ENCODE results near the gene PLA2G2C. TPM values are rescaled to one million over a fixed set of nuclear protein-coding genes. Genes with fewer than 3 reads are reported as not detected.

Gene PLA2G2C
- total RNA-seq, 1 donor from 2014 or later, result not detected

Other genes with a start within 250 kb of the PLA2G2C start
- gene PLA2G2A, start 206.9 kb downstream of the PLA2G2C start, total RNA-seq, result not detected in 2 replicates
- 0.07 and 0.18 TPM in 2 replicates for gene PLA2G5, start 116.3 kb downstream of the PLA2G2C start, total RNA-seq
- gene PLA2G2D, start 67.0 kb downstream of the PLA2G2C start, total RNA-seq, result not detected in 2 replicates
- gene PLA2G2F, start 47.2 kb downstream of the PLA2G2C start, total RNA-seq, result not detected in 2 replicates
- not detected in 2 replicates for gene UBXN10, start 422 bp downstream of the PLA2G2C start, total RNA-seq
- not detected in 2 replicates for gene VWA5B1, start 104.4 kb upstream of the PLA2G2C start, total RNA-seq